Liver (tissue), 9 donors: Measurements from ENCODE around the gene SRD5A1. TPM values are rescaled to one million over a fixed set of nuclear protein-coding genes. Genes with fewer than 3 reads are reported as not detected.

Experiments used
- DNase-seq: peaks from one replicate; pipeline ENCODE4 v3.0.0-alpha.2; 2017; ENCODE audit warnings: low spot score
- H3K27ac ChIP-seq, 2 donors: one replicate each; pipeline ENCODE4 v1.7.0; 2013; ENCODE audit warnings: inconsistent platforms in 2 of 2, low read length in 2 of 2, control low read depth in 1 of 2, low read depth in 1 of 2, mild to moderate bottlenecking in 1 of 2
- H3K27me3 ChIP-seq, 4 donors: one replicate each; pipeline versions ENCODE4 v1.6.1 to v1.7.0; 2013; ENCODE audit warnings: low read length in 3 of 4, inconsistent platforms in 1 of 4, mild to moderate bottlenecking in 1 of 4, moderate library complexity in 1 of 4; ENCODE audit not compliant: control insufficient read depth in 4 of 4, insufficient read depth in 4 of 4
- H3K36me3 ChIP-seq, 4 donors: one replicate each; pipeline versions ENCODE4 v1.6.1 to v1.7.0; 2013; ENCODE audit warnings: low read length in 3 of 4, mild to moderate bottlenecking in 3 of 4, low read depth in 1 of 4, moderate library complexity in 1 of 4; ENCODE audit not compliant: control insufficient read depth in 4 of 4, insufficient read depth in 3 of 4
- H3K4me1 ChIP-seq, 4 donors: one replicate each; pipeline versions ENCODE4 v1.6.1 to v1.7.0; 2013; ENCODE audit warnings: low read length in 3 of 4, mild to moderate bottlenecking in 3 of 4, moderate library complexity in 1 of 4; ENCODE audit not compliant: control insufficient read depth in 4 of 4, insufficient read depth in 4 of 4
- H3K4me3 ChIP-seq, 3 donors: one replicate each; pipeline versions ENCODE4 v1.6.1 to v1.7.0; 2013; ENCODE audit warnings: low read length in 3 of 3, control low read depth in 1 of 3, low read depth in 1 of 3, mild to moderate bottlenecking in 1 of 3
- H3K9ac ChIP-seq, 2 donors: one replicate each; pipeline ENCODE4 v1.7.0; 2013; ENCODE audit warnings: low read length in 2 of 2, mild to moderate bottlenecking in 2 of 2, moderate library complexity in 2 of 2, control low read depth in 1 of 2, low read depth in 1 of 2
- H3K9me3 ChIP-seq, 4 donors: one replicate each; pipeline versions ENCODE4 v1.6.1 to v1.7.0; 2013; ENCODE audit warnings: low read length in 3 of 4; ENCODE audit not compliant: control insufficient read depth in 4 of 4
- EGR1 ChIP-seq, 2 donors: IDR thresholded peaks; 2 replicates each; pipeline ENCODE4 v1.6.1; 2016 to 2018; ENCODE audit warnings: antibody characterized with exemption in 2 of 2, low read depth in 2 of 2
- FOXA1 ChIP-seq: IDR thresholded peaks from 2 replicates; pipeline ENCODE4 v1.6.1; 2016; ENCODE audit warnings: antibody characterized with exemption
- FOXA2 ChIP-seq: IDR thresholded peaks from 2 replicates; pipeline ENCODE4 v1.6.1; 2016; ENCODE audit warnings: antibody characterized with exemption
- GABPA ChIP-seq, 2 donors: IDR thresholded peaks in 1 of 2; conservative IDR thresholded peaks in 1 of 2; 2 replicates each; pipeline ENCODE4 v1.6.1; 2016; ENCODE audit warnings: antibody characterized with exemption in 2 of 2, mild to moderate bottlenecking in 1 of 2, moderate library complexity in 1 of 2
- HNF4A ChIP-seq, 2 donors: conservative IDR thresholded peaks; 2 replicates each; pipeline ENCODE4 v1.6.1; 2016; ENCODE audit warnings: antibody characterized with exemption in 2 of 2, mild to moderate bottlenecking in 2 of 2
- HNF4G ChIP-seq: IDR thresholded peaks from 2 replicates; pipeline ENCODE4 v1.6.1; 2016; ENCODE audit warnings: antibody characterized with exemption
- JUND ChIP-seq, 2 donors: IDR thresholded peaks; 2 replicates each; pipeline ENCODE4 v1.6.1; 2016; ENCODE audit warnings: antibody characterized with exemption in 2 of 2
- MAX ChIP-seq: IDR thresholded peaks from 2 replicates; pipeline ENCODE4 v1.6.1; 2016; ENCODE audit warnings: antibody characterized with exemption
- NR2F2 ChIP-seq: IDR thresholded peaks from 2 replicates; pipeline ENCODE4 v1.6.1; 2016; ENCODE audit warnings: antibody characterized with exemption
- RAD21 ChIP-seq, 2 donors: IDR thresholded peaks; 2 replicates each; pipeline ENCODE4 v1.6.1; 2016; ENCODE audit warnings: antibody characterized with exemption in 2 of 2, mild to moderate bottlenecking in 2 of 2
- RXRA ChIP-seq, 2 donors: IDR thresholded peaks; 2 replicates each; pipeline ENCODE4 v1.6.1; 2017 to 2018; ENCODE audit warnings: antibody characterized with exemption in 2 of 2, mild to moderate bottlenecking in 1 of 2
- SP1 ChIP-seq: IDR thresholded peaks from 2 replicates; pipeline ENCODE4 v1.6.1; 2018; ENCODE audit warnings: antibody characterized with exemption, mild to moderate bottlenecking
- TAF1 ChIP-seq: conservative IDR thresholded peaks from 2 replicates; pipeline ENCODE4 v1.6.1; 2016; ENCODE audit warnings: antibody characterized with exemption, mild to moderate bottlenecking
- YY1 ChIP-seq: IDR thresholded peaks from 2 replicates; pipeline ENCODE4 v1.6.1; 2016; ENCODE audit warnings: antibody characterized with exemption, mild to moderate bottlenecking
- ZBTB33 ChIP-seq: IDR thresholded peaks from 2 replicates; pipeline ENCODE4 v1.6.1; 2016; ENCODE audit warnings: antibody characterized with exemption
- WGBS: extraction: QIAGEN DNeasy Blood & Tissue Kit; methylation state at CpG from one replicate; pipeline ENCODE4 v1.1.7; 2013; 5-methylcytosine and 5-hydroxymethylcytosine counted together
- polyA plus RNA-seq, 2 donors: library from polyadenylated mRNA; stranded (reverse) in 1 of 2; unstranded in 1 of 2; fragments of 200-250 nt in 1 of 2; fragments of >200 nt in 1 of 2; fragmentation: Nextera tagmentation in 1 of 2; extraction: Ambion mirVana in 1 of 2; gene quantifications; one replicate each; pipeline versions ENCODE4 v1.2.1 to v1.2.3, GENCODE V29; 2013 to 2015
- total RNA-seq, 2 donors: library from RNA; depleted of rRNA; stranded (reverse); fragments of >200 nt; gene quantifications; one replicate each; pipeline ENCODE4 v1.2.3, GENCODE V29; 2014
- TF ChIP-seq, protein P1 (sequence below): IDR thresholded peaks from 2 replicates; pipeline ENCODE4 v1.6.1; 2016; ENCODE audit warnings: antibody characterized with exemption
- donor health status: healthy.
- donor health status: healthy.
- donor health status: healthy.
- donor health status: healthy.
- donor health status: healthy.

SRD5A1 gene
- total and polyA plus RNA-seq, 4 donors = 6.3 to 87.0 (median 47.7) TPM

DNA sequence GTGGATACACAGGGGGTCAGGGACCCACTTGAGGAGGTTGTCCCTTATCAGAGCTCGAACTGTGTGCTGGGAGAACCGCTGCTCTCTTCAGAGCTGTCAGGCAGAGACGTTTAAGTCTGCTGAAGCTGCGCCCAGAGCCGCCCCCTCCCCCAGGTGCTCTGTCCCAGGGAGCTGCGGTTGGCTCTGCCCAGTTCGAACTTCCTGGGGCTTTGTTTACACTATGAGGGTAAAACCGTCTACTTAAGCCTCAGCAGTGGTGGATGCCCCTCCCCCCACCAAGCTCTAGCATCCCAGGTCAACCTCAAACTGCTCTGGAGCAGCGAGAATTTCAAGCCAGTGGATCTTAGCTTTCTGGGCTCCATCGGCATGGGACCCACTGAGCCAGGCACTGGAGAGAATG is 15.9 kb downstream of the SRD5A1 start:
- no peaks in the 10 kb centered on the region for H3K4me1 ChIP-seq
- 86% methylated on average over 10 of the region's 10 CpGs for WGBS

DNA sequence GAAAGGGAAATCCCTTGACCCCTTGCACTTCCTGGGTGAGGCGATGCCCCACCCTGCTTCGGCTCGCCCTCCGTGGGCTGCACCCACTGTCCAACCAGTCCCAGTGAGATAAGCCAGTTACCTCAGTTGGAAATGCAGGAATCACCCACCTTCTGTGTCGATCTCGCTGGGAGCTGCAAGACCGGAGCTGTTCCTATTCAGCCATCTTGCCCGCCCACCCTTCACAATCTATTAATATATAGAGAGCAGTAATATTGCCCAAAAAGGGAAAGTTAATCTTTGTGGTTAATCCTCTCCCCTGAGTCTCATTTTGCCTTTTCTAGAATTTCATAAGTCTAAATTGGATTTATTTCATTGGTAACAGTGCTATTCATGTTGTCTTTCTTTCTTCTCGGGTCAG is 16.4 kb downstream of the SRD5A1 start:
- DNase-seq = no peak

More for the DNA sequence above, 15.9 kb downstream of the SRD5A1 start:
- Histone ChIP-seq H3K4me3 (no peak overlapping the region), H3K9me3 (no peaks in the 10 kb centered on the region), H3K27me3 (no peaks in the 10 kb centered on the region), H3K9ac (no peak overlapping the region), H3K36me3 (peaks cover 2 to 26% (median 19%) of the 10 kb centered on the region in 4 donors), H3K27ac (no peak overlapping the region)
- no peak for TF ChIP-seq RAD21 (IDR thresholded peaks at IDR 0.05)
- no peak for TF ChIP-seq JUND (IDR thresholded peaks at IDR 0.05)
- no peak for TF ChIP-seq FOXA1
- TF ChIP-seq NR2F2 = no peak
- no peak for TF ChIP-seq MAX
- TF ChIP-seq YY1 = no peak
- TF ChIP-seq SP1 = no peak
- TF ChIP-seq, protein P1, sequence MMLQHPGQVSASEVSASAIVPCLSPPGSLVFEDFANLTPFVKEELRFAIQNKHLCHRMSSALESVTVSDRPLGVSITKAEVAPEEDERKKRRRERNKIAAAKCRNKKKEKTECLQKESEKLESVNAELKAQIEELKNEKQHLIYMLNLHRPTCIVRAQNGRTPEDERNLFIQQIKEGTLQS = no peak
- no peak for TF ChIP-seq ZBTB33
- no peak for TF ChIP-seq HNF4G
- TF ChIP-seq HNF4A (conservative IDR thresholded peaks at IDR 0.05) = no peak
- TF ChIP-seq RXRA (IDR thresholded peaks at IDR 0.05) = no peak
- no peak for TF ChIP-seq TAF1
- no peak for TF ChIP-seq FOXA2
- no peak for DNase-seq

More for the DNA sequence above, 16.4 kb downstream of the SRD5A1 start:
- Histone ChIP-seq H3K9me3 (no peaks in the 10 kb centered on the region), H3K27me3 (no peaks in the 10 kb centered on the region), H3K9ac (no peak overlapping the region), H3K36me3 (peaks cover 2 to 22% (median 15%) of the 10 kb centered on the region in 4 donors), H3K27ac (no peak overlapping the region), H3K4me3 (no peak overlapping the region), H3K4me1 (no peaks in the 10 kb centered on the region)
- WGBS = 96% methylated on average over 9 of the region's 9 CpGs
- no peak for TF ChIP-seq TAF1
- TF ChIP-seq SP1 = no peak
- TF ChIP-seq HNF4A (conservative IDR thresholded peaks at IDR 0.05) = no peak
- no peak for TF ChIP-seq HNF4G
- TF ChIP-seq RXRA (IDR thresholded peaks at IDR 0.05) = no peak
- TF ChIP-seq NR2F2 = no peak
- TF ChIP-seq RAD21 (IDR thresholded peaks at IDR 0.05) = no peak
- no peak for TF ChIP-seq MAX
- no peak for TF ChIP-seq ZBTB33
- TF ChIP-seq EGR1 (IDR thresholded peaks at IDR 0.05; ENCODE audit: low read depth in 2 of 2) = no peak
- no peak for TF ChIP-seq FOXA2
- TF ChIP-seq YY1 = no peak
- no peak for TF ChIP-seq GABPA (IDR thresholded peaks at IDR 0.05 in 1 of 2, conservative IDR thresholded peaks at IDR 0.05 in 1 of 2)
